Measurements from ENCODE around the gene BTRC. TPM values are rescaled to one million over a fixed set of nuclear protein-coding genes. Genes with fewer than 3 reads are reported as not detected.
A peak's percentile ranks its signal among the peaks of the same experiment; 100 is the strongest.

Gene BTRC
- total and polyA plus RNA-seq, 10 of the 15 experiments (the other 5 are each of a cell fraction or from before 2014, with no cell fraction given): 2.2 to 18.6 (median 8.6) TPM

DNA sequence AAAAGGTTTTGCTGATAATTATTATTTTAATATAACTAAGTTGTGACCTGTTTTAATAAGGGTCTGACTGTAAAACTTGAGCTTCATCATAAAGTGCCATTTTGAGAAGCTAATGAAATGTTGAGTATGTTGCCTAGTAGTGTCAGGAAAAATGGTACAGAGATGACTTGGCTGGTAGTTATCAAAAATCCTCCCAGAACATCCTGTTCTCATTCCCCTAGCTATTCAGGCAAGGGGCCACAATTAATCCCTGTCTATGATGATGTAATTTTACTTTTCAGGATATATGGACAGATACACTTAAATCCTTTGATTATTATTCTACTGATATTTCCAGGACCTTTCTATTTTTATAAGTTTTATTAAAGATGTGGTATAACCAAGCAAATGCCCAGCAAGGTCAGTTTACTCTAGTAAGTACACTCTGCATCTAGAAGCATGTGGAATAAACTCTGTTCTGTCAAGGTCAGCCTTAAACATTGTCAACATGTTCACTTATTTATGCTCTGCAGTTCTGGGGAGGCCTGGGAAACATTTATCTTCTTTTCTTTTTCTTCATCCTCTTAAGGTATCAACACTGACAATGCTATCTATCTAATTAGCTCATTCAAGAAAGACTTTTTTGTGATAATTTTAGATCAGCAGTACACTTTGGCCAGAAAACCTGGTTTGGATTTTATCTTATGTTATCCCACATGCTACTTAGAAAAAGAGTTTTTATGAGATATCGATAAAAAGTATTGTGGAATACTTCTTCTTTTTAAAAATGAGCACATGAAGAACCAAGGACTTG, 32.1 kb downstream of the BTRC start:
- DNase-seq (ENCODE audit: low read depth, low spot score) (no peak), ATAC-seq (no peak), FAIRE-seq (peak; percentile 18)
- no peak overlapping the region for H2AFZ ChIP-seq (ENCODE audit: control insufficient read depth, low read depth, low read length)
- H3K36me3 ChIP-seq (ENCODE audit: control insufficient read depth in 2 of 2, insufficient read depth in 2 of 2, low read length in 1 of 2): no peaks in the 10 kb centered on the region
- no peak overlapping the region for H3K9ac ChIP-seq (ENCODE audit: control insufficient read depth, insufficient read depth, low read length)
- in situ Hi-C loops (cut with MboI) (no loop called here), intact Hi-C loops (cut with micrococcal nuclease; ENCODE audit: unreplicated experiment) (no loop called here)
- H3K27ac ChIP-seq (ENCODE audit: control insufficient read depth, insufficient read depth): no peak overlapping the region
- H3K9me3 ChIP-seq (replicated peaks; ENCODE audit: control insufficient read depth, insufficient read depth, low read length): no peaks in the 10 kb centered on the region
- ChIA-PET RAD21 (ENCODE audit: unreplicated experiment) (no interaction called here), CTCF (interaction anchor here (0.8 kb wide), 1 partner anchor 81 kb away, joined by 3 read pairs; no protein-coding TSS in a partner anchor), POLR2A (interaction anchor here (0.6 kb wide), 1 partner anchor 10 kb away, joined by 3 read pairs; no protein-coding TSS in a partner anchor), SMC1A (ENCODE audit: uncharacterized antibody, unreplicated experiment) (interaction anchor here (0.5 to 1.4 kb wide), 2 partner anchors 11 to 19 kb away, joined by 3 read pairs; no protein-coding TSS in a partner anchor)
- no peaks in the 10 kb centered on the region for H3K79me2 ChIP-seq (ENCODE audit: control insufficient read depth, insufficient read depth, low read length)
- no peaks in the 10 kb centered on the region for H3K27me3 ChIP-seq (replicated peaks in 1 of 2; ENCODE audit: control insufficient read depth in 2 of 2, insufficient read depth in 2 of 2, low read length in 1 of 2)
- H3K4me1 ChIP-seq (ENCODE audit: control insufficient read depth, insufficient read depth, low read length): no peaks in the 10 kb centered on the region
- WGBS (ENCODE audit: insufficient coverage, insufficient replicate concordance, low lambda C conversion rate, missing lambda C conversion rate): 96% methylated on average over 1 of the region's 1 CpG
- BruUV-seq (replicated peaks): no TSS peak
- H3K4me2 ChIP-seq (ENCODE audit: control insufficient read depth, insufficient read depth): no peak overlapping the region
- no peak overlapping the region for H3K4me3 ChIP-seq
- H4K20me1 ChIP-seq (ENCODE audit: control insufficient read depth, insufficient read depth): no peaks in the 10 kb centered on the region
- TF ChIP-seq, protein P1, sequence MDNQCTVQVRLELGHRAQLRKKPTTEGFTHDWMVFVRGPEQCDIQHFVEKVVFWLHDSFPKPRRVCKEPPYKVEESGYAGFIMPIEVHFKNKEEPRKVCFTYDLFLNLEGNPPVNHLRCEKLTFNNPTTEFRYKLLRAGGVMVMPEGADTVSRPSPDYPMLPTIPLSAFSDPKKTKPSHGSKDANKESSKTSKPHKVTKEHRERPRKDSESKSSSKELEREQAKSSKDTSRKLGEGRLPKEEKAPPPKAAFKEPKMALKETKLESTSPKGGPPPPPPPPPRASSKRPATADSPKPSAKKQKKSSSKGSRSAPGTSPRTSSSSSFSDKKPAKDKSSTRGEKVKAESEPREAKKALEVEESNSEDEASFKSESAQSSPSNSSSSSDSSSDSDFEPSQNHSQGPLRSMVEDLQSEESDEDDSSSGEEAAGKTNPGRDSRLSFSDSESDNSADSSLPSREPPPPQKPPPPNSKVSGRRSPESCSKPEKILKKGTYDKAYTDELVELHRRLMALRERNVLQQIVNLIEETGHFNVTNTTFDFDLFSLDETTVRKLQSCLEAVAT (IDR thresholded peaks at IDR 0.05): no peak
- no peak for TF ChIP-seq POLR2A (IDR thresholded peaks at IDR 0.05; ENCODE audit: low read depth, low read length)
- no peak for TF ChIP-seq RFX5 (IDR thresholded peaks at IDR 0.05; ENCODE audit: low read depth, low read length)
- TF ChIP-seq, protein P2, sequence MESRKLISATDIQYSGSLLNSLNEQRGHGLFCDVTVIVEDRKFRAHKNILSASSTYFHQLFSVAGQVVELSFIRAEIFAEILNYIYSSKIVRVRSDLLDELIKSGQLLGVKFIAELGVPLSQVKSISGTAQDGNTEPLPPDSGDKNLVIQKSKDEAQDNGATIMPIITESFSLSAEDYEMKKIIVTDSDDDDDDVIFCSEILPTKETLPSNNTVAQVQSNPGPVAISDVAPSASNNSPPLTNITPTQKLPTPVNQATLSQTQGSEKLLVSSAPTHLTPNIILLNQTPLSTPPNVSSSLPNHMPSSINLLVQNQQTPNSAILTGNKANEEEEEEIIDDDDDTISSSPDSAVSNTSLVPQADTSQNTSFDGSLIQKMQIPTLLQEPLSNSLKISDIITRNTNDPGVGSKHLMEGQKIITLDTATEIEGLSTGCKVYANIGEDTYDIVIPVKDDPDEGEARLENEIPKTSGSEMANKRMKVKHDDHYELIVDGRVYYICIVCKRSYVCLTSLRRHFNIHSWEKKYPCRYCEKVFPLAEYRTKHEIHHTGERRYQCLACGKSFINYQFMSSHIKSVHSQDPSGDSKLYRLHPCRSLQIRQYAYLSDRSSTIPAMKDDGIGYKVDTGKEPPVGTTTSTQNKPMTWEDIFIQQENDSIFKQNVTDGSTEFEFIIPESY (IDR thresholded peaks at IDR 0.05): no peak
- TF ChIP-seq, protein P3, sequence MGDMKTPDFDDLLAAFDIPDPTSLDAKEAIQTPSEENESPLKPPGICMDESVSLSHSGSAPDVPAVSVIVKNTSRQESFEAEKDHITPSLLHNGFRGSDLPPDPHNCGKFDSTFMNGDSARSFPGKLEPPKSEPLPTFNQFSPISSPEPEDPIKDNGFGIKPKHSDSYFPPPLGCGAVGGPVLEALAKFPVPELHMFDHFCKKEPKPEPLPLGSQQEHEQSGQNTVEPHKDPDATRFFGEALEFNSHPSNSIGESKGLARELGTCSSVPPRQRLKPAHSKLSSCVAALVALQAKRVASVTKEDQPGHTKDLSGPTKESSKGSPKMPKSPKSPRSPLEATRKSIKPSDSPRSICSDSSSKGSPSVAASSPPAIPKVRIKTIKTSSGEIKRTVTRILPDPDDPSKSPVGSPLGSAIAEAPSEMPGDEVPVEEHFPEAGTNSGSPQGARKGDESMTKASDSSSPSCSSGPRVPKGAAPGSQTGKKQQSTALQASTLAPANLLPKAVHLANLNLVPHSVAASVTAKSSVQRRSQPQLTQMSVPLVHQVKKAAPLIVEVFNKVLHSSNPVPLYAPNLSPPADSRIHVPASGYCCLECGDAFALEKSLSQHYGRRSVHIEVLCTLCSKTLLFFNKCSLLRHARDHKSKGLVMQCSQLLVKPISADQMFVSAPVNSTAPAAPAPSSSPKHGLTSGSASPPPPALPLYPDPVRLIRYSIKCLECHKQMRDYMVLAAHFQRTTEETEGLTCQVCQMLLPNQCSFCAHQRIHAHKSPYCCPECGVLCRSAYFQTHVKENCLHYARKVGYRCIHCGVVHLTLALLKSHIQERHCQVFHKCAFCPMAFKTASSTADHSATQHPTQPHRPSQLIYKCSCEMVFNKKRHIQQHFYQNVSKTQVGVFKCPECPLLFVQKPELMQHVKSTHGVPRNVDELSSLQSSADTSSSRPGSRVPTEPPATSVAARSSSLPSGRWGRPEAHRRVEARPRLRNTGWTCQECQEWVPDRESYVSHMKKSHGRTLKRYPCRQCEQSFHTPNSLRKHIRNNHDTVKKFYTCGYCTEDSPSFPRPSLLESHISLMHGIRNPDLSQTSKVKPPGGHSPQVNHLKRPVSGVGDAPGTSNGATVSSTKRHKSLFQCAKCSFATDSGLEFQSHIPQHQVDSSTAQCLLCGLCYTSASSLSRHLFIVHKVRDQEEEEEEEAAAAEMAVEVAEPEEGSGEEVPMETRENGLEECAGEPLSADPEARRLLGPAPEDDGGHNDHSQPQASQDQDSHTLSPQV (IDR thresholded peaks at IDR 0.05): no peak
- no peak for TF ChIP-seq TAF1 (IDR thresholded peaks at IDR 0.05; ENCODE audit: borderline replicate concordance, low read depth, low read length)
- TF ChIP-seq, protein P4, sequence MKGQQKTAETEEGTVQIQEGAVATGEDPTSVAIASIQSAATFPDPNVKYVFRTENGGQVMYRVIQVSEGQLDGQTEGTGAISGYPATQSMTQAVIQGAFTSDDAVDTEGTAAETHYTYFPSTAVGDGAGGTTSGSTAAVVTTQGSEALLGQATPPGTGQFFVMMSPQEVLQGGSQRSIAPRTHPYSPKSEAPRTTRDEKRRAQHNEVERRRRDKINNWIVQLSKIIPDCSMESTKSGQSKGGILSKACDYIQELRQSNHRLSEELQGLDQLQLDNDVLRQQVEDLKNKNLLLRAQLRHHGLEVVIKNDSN (IDR thresholded peaks at IDR 0.05; ENCODE audit: borderline replicate concordance, extremely low read length, insufficient read depth, low read depth, low read length): no peak
- TF ChIP-seq, protein P5, sequence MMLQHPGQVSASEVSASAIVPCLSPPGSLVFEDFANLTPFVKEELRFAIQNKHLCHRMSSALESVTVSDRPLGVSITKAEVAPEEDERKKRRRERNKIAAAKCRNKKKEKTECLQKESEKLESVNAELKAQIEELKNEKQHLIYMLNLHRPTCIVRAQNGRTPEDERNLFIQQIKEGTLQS (IDR thresholded peaks at IDR 0.05; ENCODE audit: borderline replicate concordance, extremely low read depth, low read depth, low read length): no peak
- TF ChIP-seq FOXM1 (IDR thresholded peaks at IDR 0.05; ENCODE audit: low read depth, low read length): no peak
- no peak for TF ChIP-seq ZSCAN29 (IDR thresholded peaks at IDR 0.05)
- no peak for TF ChIP-seq KDM1A (IDR thresholded peaks at IDR 0.05; ENCODE audit: borderline replicate concordance)
- no peak for TF ChIP-seq NFXL1 (IDR thresholded peaks at IDR 0.05; ENCODE audit: borderline replicate concordance)

Data from GM12878 (cell line).